Renal cortical epithelial cell (primary cell): Measurements from ENCODE around the gene SORBS2. TPM values are rescaled to one million over a fixed set of nuclear protein-coding genes. Genes with fewer than 3 reads are reported as not detected.

Experiments used
- DNase-seq: peaks from one replicate; pipeline ENCODE4 v3.0.0-alpha.2; 2011; ENCODE audit warnings: low read depth
- total RNA-seq: library from RNA; depleted of rRNA; stranded (reverse); fragments of >200 nt; gene quantifications from 2 replicates; pipeline ENCODE4 v1.2.3, GENCODE V29; 2014

SORBS2 gene
- total RNA-seq, 1 donor from 2014 or later, result 45.1 TPM

DNA sequence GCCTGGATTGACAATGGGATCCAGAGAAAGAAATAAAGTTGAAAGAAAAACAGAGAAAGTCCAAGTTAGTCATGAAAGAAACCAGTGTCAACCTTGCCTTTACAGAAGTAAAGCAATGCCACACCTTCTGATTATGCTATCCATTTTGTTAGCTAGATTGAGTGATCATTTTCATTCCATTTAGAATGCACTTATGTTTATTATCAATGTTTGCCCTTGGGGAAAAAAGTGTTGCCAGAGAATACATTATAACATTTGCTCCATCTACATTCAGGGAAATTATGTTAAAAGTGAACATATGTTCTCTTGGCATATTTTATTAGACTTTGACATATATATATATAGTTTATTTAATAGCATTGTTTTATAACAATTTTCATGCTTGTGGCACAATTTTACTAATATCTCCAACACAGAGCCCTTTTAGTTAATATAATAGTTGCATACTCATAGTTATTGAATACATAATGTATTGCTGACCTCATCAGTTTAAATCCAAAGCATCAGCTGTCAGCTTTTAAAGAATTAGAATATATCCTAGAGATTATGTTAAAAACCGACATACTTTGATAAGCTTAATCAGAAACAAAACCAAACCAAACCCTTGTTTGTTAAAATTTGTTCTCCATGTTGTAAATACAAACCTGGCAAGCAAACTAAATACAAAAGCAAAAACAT is 134.2 kb downstream of the SORBS2 start:
- DNase-seq, result no peak

- no peak for DNase-seq
Observed at GRCh38 chr4:185672618-185673017, 139.4 kb downstream of the SORBS2 start.

DNA sequence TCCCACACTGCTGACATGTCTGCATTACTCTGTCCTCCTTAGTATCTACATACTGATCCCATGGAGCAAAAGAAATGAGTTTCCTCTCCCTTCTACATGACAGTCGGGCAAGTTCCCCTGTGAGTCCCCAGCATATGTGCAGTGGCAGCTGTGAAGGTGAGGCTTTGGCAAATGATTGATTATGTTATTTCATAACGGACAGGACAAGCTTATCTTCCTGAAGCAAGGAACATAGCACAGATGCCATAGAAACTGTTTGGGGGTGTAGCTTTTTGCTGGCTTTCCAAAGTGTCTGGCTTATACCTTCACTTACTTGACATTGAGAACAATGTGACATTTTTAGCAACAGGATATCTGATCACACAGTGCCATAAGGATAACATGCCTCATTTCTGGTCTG is 139.8 kb downstream of the SORBS2 start:
- DNase-seq, result no peak

- DNase-seq, result no peak
Observed at GRCh38 chr4:185671496-185671895, 140.5 kb downstream of the SORBS2 start.

GRCh38 chr4:185671066-185671465 is 140.9 kb downstream of the SORBS2 start:
- DNase-seq, result no peak

- no peak for DNase-seq
Observed at GRCh38 chr4:185669288-185669687, 142.7 kb downstream of the SORBS2 start.

DNA sequence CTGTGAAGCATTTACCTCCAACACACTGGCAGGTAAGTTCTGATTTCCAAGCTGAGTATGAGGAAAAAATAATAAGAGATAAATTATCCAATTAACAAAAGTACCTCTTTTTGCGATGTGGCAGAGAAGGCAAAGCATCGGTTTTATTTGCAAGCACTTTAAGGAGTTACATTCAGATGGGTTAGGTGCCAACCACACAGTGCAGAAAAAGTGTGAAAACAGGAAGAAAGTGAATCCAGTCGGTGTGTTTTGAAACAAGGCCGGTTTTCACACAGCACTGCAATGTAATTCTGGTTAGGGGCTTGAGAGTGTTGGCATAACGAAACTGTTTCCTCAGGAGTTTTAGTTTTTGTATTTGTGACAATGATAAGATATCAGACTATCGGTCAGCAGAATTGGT is 145.8 kb downstream of the SORBS2 start:
- no peak for DNase-seq

GRCh38 chr4:185665655-185666054 is 146.3 kb downstream of the SORBS2 start:
- no peak for DNase-seq

GRCh38 chr4:185664481-185664880 is 147.5 kb downstream of the SORBS2 start:
- no peak for DNase-seq

GRCh38 chr4:185662030-185662778 is 149.8 kb downstream of the SORBS2 start:
- no peak for DNase-seq

- no peak for DNase-seq
Observed at GRCh38 chr4:185660340-185660739, 151.7 kb downstream of the SORBS2 start.

DNA sequence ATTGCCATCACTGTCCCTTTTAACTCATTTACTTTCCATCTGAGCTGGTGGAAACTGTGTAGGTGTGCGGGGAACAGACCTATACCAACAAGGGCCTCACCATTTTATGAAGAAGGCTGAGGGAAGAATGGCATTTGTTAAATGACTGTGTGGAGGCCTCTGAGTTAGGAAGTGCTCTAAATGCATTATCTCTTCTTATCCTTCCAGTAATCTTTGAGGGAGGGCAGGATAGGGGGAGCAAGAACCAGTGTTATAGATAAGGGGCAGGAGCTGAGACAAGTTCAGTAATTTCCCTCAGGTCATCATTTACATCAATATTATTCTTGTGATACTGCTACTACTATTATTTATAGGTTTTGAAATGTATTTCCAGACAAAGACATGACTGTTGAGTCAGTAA is 154.3 kb downstream of the SORBS2 start:
- DNase-seq, result no peak

DNA sequence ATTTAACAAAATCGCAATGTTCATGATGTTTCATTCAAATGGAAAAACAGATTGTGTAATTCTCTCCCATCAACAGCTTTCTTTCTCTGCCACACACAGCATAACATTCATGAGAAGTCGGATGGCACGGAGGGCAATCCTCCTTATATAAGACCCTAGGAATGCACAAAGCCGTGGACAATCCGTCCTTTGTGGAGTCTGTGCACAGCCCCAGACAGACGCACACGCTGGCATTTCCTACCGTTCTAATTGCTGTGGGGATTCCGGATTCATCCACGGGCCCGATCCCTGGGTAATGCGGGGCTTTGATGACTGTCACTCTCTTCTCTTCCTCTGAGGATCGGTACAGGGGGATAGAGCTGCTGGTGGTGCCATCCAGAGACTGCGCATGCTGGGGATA is 154.8 kb downstream of the SORBS2 start:
- no peak for DNase-seq

DNA sequence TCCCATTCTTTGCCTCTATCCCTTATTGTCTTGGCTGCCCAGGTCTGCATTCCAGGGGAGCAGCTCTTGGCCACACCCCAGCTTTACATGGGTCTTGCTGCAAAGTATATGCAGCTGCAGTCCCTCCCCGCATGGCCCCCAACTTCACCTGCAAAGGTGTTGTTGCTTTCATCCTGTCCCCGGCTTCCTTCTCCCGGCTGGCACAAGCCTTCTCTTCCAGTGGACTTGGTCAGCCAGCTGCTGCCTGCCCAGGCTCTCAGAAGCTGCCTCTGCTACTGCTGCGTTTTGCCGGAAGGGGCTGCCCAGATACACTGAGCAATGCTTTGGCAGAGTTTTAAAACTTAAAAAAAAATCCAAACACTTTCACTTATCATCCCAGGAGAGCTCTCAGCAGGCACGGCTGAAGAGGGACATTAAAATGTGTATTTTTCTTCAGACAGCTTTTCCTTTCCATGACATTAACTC is 155.5 kb downstream of the SORBS2 start:
- peak; percentile 5 for DNase-seq

- DNase-seq, result no peak
Observed at GRCh38 chr4:185654965-185655554, 156.9 kb downstream of the SORBS2 start.

- DNase-seq, result no peak
Observed at GRCh38 chr4:185654311-185654710, 157.7 kb downstream of the SORBS2 start.

DNA sequence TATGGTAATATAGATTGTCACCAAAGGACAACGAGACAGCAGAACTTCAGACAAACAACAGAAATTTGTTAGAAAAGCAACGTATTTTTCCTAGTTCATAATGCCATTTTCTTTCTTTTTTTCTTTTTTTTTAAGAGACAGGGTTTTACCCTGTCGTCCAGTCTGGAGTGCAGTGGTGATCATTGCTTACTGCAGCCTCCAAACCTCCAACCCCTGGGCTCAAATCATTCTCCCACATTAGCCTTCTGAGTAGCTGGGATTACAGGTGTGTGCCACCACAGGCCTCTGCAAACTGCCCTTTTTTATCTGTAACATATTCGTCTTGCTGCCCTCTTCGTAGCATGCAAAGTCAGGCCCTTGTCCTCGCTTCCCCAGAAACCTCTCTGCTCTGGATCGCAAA is 160.1 kb downstream of the SORBS2 start:
- no peak for DNase-seq

DNA sequence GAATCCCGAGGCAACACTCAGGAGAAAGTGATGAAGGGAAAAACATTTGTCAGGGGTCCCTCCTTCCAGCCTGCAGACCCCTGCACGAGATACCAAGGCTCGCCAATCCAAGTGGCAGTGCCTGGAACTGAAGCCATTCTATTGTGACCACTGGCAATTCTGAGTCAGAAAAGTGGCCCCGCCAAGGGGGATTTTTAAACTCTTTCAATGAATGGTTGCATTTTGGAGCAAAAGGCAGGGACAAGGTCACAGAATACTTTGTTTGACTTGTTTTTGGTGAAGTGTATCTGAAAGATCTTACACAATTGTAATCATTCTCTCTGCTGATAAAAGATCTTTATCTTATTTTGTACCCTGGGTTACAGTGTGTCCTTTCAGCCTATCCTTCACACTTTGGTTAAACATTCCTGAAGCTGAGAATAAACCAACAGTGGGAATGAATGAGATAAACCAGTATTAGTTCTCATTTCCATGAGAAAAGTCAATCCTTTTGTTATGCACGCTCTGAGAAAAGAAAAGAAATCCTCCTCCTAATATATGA is 160.8 kb downstream of the SORBS2 start:
- DNase-seq, result no peak

DNA sequence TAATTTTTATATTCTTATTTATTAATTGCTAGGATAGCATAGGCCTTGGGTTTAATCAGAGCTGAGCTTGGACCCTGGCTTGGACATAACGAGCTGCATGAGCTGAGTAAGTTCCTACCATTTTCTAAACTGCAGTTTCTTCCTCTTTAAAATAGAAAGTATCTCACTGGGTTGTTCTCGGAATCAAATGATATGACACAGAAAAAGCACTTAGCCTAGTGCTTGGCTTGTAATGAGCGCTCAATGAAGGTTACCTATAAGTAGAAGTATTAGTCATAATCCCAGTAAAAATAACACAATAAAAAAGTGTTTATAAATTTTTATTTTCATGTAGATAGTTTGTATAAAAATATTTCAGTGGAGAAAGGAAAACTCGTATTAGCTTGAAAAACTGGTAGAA is 163.4 kb downstream of the SORBS2 start:
- DNase-seq, result no peak

DNA sequence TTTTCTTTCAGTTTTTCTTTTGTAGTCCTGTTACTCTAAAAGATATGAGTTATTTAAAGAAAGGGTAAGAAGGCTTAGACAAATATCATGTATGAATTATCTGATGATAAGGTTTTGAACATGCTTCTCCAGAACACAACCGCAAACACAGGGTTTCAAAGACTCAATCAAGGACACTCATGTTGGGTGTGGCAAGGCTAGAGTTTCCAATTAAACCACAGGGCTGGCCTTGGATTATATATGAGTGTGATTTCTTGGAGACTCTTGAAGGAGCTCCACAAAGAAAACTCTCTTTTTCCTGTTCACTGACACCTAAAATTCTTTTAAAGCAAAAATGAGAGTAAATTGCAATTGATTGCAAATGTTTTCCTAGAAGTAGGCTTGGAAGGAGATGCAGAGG is 166.6 kb downstream of the SORBS2 start:
- DNase-seq, result no peak

- no peak for DNase-seq
Observed at GRCh38 chr4:185644408-185644807, 167.6 kb downstream of the SORBS2 start.

- DNase-seq, result no peak
Observed at GRCh38 chr4:185642907-185643306, 169.1 kb downstream of the SORBS2 start.
